Loucy (cell line): ENCODE measurements around the gene AGBL4.

Experiments
- H2AFZ ChIP-seq: fragments of 200-600 bp; sonication (generic); 2 replicates; pipeline ENCODE4 v1.6.0; 2016; ENCODE audit warnings: antibody characterized with exemption, mild to moderate bottlenecking, low read length, moderate library complexity
- H3F3A ChIP-seq: fragments of 200-600 bp; 2 replicates; pipeline ENCODE4 v1.6.0; 2016; ENCODE audit warnings: antibody characterized with exemption, low read depth, mild to moderate bottlenecking
- H3K27me3 ChIP-seq: fragments of 200-600 bp; sonication (generic); 2 replicates; pipeline ENCODE4 v1.6.1; 2014; ENCODE audit warnings: low read length, mild to moderate bottlenecking; ENCODE audit not compliant: insufficient read depth, poor library complexity, severe bottlenecking
- H3K36me3 ChIP-seq: fragments of 200-600 bp; sonication (generic); 2 replicates; pipeline ENCODE4 v1.6.1; 2016; ENCODE audit warnings: low read length; ENCODE audit not compliant: insufficient read depth
- H3K4me1 ChIP-seq: fragments of 200-600 bp; sonication (generic); 2 replicates; pipeline ENCODE4 v1.5.1; 2014; ENCODE audit warnings: low read length, mild to moderate bottlenecking; ENCODE audit not compliant: insufficient read depth, poor library complexity, severe bottlenecking
- H3K4me2 ChIP-seq: fragments of 200-600 bp; sonication (generic); 2 replicates; pipeline ENCODE4 v1.6.0; 2014; ENCODE audit warnings: antibody characterized with exemption, low read length, low read depth, mild to moderate bottlenecking; ENCODE audit not compliant: poor library complexity, severe bottlenecking
- H3K4me3 ChIP-seq: fragments of 200-600 bp; sonication (generic); 2 replicates; pipeline ENCODE4 v1.5.1; 2014; ENCODE audit warnings: low read length, mild to moderate bottlenecking, mixed read lengths; ENCODE audit not compliant: poor library complexity, severe bottlenecking
- H3K79me2 ChIP-seq: fragments of 200-600 bp; sonication (generic); 2 replicates; pipeline ENCODE4 v1.6.1; 2014; ENCODE audit warnings: low read length; ENCODE audit not compliant: insufficient read depth
- H3K9ac ChIP-seq: fragments of 200-600 bp; sonication (generic); 2 replicates; pipeline ENCODE4 v1.6.0; 2014; ENCODE audit warnings: mild to moderate bottlenecking, low read depth, low read length, moderate library complexity; ENCODE audit not compliant: poor library complexity, severe bottlenecking
- H3K9me2 ChIP-seq: fragments of 200-600 bp; sonication (generic); replicated peaks from 2 replicates; pipeline ENCODE4 v1.6.1; 2016; ENCODE audit warnings: low read depth, low read length, mixed read lengths
- H3K9me3 ChIP-seq: fragments of 200-600 bp; sonication (generic); 2 replicates; pipeline ENCODE4 v1.6.1; 2014; ENCODE audit warnings: mild to moderate bottlenecking, antibody characterized with exemption, low read length, low read depth; ENCODE audit not compliant: insufficient read depth
- H4K20me1 ChIP-seq: fragments of 200-600 bp; sonication (generic); 2 replicates; pipeline ENCODE4 v1.6.0; 2014; ENCODE audit warnings: antibody characterized with exemption, low read length, mild to moderate bottlenecking; ENCODE audit not compliant: insufficient read depth, poor library complexity, severe bottlenecking
- CTCF ChIP-seq: fragments of 200-600 bp; sonication (generic); conservative IDR thresholded peaks from 2 replicates; pipeline ENCODE4 v1.5.1; 2014; ENCODE audit warnings: mild to moderate bottlenecking, antibody characterized with exemption, low read length
- EZH2phosphoT487 ChIP-seq: fragments of 200-600 bp; IDR thresholded peaks from 2 replicates; pipeline ENCODE4 v1.6.1; 2018; ENCODE audit warnings: antibody characterized with exemption, mild to moderate bottlenecking, moderate library complexity, borderline replicate concordance

AGBL4 gene

DNA sequence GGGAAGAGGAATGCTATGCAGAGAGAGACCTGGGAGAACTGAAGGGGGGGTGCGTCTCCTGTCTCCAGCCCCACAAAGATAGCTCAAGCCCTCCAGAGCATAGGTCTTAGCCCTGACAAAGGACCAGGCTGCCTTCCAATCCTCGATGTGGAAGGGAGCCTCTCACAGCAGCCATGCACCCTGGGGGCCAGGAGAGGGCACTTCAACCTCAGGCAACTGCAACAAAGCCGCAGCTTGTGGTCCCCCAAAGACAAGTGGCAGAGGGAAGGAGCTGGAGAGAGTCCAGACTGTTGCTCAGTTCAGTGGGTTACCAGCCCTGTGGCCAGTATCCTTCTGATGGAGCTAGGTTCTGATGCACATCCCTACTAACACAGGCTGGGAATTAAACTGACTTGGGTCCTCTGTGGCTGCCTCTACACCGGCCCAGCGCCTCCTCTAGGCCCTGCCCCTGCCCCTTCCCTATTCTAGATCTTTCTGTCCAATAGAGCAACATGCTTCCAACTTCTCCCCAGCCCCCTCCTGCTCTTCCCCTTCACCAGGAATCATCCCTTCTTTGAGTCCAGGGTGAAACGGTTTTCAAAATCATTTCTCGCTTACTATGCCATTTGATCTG lies 1451.0 kb downstream of the AGBL4 start:
- Histone ChIP-seq H4K20me1 (no peaks in the 10 kb centered on the region), H2AFZ (no peak overlapping the region), H3K4me1 (no peaks in the 10 kb centered on the region), H3K9me2 (no peaks in the 10 kb centered on the region), H3K79me2 (no peaks in the 10 kb centered on the region), H3K4me3 (no peak overlapping the region), H3K36me3 (no peaks in the 10 kb centered on the region), H3K27me3 (no peaks in the 10 kb centered on the region), H3K9me3 (no peaks in the 10 kb centered on the region), H3K4me2 (no peak overlapping the region), H3F3A (no peaks in the 10 kb centered on the region), H3K9ac (no peak overlapping the region)
- TF ChIP-seq EZH2phosphoT487 (no peak), CTCF (peak; percentile 80)

GRCh38 chr1:48572134-48572533 lies 1451.6 kb downstream of the AGBL4 start:
- H3K9me2 ChIP-seq = no peaks in the 10 kb centered on the region
- no peak overlapping the region for H2AFZ ChIP-seq
- no peaks in the 10 kb centered on the region for H3K27me3 ChIP-seq
- H3K36me3 ChIP-seq = no peaks in the 10 kb centered on the region
- H3F3A ChIP-seq = no peaks in the 10 kb centered on the region
- no peaks in the 10 kb centered on the region for H3K9me3 ChIP-seq
- H3K4me3 ChIP-seq = no peak overlapping the region
- no peaks in the 10 kb centered on the region for H3K4me1 ChIP-seq
- no peaks in the 10 kb centered on the region for H4K20me1 ChIP-seq
- H3K9ac ChIP-seq = no peak overlapping the region
- H3K4me2 ChIP-seq = no peak overlapping the region
- TF ChIP-seq CTCF (no peak), EZH2phosphoT487 (no peak)
- no peaks in the 10 kb centered on the region for H3K79me2 ChIP-seq

- TF ChIP-seq CTCF = no peak
- no peak for TF ChIP-seq EZH2phosphoT487
- H3K4me3 ChIP-seq = no peak overlapping the region
- H3K9ac ChIP-seq = no peak overlapping the region
- H3K9me3 ChIP-seq = no peaks in the 10 kb centered on the region
- no peaks in the 10 kb centered on the region for H3K9me2 ChIP-seq
- no peak overlapping the region for H3K4me2 ChIP-seq
- H3F3A ChIP-seq = no peaks in the 10 kb centered on the region
- no peaks in the 10 kb centered on the region for H3K36me3 ChIP-seq
- H2AFZ ChIP-seq = no peak overlapping the region
- no peaks in the 10 kb centered on the region for H3K79me2 ChIP-seq
- no peaks in the 10 kb centered on the region for H3K27me3 ChIP-seq
- no peaks in the 10 kb centered on the region for H4K20me1 ChIP-seq
- H3K4me1 ChIP-seq = no peaks in the 10 kb centered on the region
These were observed 1452.3 kb downstream of the AGBL4 start for GRCh38 chr1:48571303-48571987.
